Measurements from ENCODE around the gene DNAI4.

- TF ChIP-seq EP300 (IDR thresholded peaks at IDR 0.05) (no peak), CTCF (IDR thresholded peaks at IDR 0.05) (no peak), POLR2AphosphoS5 (IDR thresholded peaks at IDR 0.05) (no peak)
These were observed 154.4 kb downstream of the DNAI4 start for GRCh38 chr1:66770240-66770639.
